ENCODE results near the gene RBM20.

The RBM20 gene

DNA sequence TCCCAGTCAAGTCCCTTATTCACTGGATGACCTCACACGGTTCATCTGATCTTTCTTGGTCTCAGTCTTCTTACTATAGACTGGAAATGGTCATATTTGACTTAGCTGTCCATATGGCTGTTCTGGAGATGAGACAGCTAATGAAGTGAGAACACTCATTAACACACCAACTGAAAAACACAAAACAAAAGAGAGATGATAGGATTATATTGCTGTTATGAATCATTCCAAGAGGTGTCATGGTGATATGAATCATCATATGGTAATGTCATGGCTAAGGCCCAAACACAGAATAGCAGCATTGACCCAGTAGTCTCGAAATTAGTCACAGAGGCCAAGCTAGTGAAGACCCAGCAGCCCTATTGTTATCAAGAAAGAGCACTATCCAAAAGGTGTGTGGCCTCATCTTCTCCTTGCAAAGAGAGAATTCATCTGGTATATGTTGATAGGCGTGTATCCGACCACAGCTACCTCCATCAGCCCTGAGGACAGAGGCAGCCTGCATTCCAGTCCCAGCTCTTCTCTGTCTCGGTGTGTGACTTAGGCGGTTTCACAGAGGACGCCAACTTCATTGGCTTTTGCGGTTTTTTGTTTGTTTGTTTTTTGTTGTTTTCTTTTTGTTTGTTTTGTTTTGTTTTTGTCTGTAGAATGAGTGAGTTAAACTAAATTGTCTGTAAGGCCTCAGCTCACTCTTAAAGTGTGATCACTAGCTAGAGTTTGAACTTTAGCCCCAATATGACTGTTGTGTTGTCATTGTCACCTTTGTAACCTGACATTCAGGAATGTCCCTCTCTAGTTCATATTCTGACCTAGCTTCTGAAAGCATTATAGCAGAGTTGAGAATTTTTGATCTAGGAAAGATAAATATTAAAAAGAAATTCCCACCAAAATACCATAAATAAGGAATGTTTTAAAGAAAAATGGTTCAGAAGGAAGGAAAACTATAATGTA, 130.2 kb downstream of the RBM20 start:
- Histone ChIP-seq H3K9me3 (ENCODE audit: severe bottlenecking) (no peaks in the 10 kb centered on the region), H3K36me3 (no peaks in the 10 kb centered on the region), H3K4me3 (ENCODE audit: low read depth, low read length) (no peak overlapping the region), H3K27me3 (ENCODE audit: insufficient read depth, low read depth, severe bottlenecking) (no peaks in the 10 kb centered on the region), H3K27ac (no peak overlapping the region)
- DNase-seq = no peak
- TF ChIP-seq, protein P1, sequence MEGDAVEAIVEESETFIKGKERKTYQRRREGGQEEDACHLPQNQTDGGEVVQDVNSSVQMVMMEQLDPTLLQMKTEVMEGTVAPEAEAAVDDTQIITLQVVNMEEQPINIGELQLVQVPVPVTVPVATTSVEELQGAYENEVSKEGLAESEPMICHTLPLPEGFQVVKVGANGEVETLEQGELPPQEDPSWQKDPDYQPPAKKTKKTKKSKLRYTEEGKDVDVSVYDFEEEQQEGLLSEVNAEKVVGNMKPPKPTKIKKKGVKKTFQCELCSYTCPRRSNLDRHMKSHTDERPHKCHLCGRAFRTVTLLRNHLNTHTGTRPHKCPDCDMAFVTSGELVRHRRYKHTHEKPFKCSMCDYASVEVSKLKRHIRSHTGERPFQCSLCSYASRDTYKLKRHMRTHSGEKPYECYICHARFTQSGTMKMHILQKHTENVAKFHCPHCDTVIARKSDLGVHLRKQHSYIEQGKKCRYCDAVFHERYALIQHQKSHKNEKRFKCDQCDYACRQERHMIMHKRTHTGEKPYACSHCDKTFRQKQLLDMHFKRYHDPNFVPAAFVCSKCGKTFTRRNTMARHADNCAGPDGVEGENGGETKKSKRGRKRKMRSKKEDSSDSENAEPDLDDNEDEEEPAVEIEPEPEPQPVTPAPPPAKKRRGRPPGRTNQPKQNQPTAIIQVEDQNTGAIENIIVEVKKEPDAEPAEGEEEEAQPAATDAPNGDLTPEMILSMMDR (IDR thresholded peaks at IDR 0.05; ENCODE audit: low read depth, low read length) = no peak

DNA sequence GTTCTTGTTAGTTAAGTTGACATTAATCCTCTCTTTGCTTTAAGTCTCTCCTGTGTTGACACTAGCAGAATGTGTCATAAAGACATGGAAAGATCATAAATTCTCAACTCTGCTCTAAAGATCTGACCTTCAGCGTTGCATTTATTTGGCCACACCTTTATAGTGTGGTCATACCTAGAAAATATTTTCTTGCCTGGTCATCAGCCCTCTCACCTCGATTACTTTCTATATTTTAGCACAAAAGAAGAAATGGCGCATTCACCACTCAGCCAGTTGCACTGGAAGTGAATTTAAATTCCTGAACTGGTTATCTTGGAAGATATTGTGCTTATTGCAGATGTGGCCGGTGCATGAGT, 130.9 kb downstream of the RBM20 start:
- no peak overlapping the region for H3K27ac ChIP-seq
- TF ChIP-seq, protein P1 (IDR thresholded peaks at IDR 0.05; ENCODE audit: low read depth, low read length) = no peak
- H3K4me3 ChIP-seq (ENCODE audit: low read depth, low read length) = no peak overlapping the region
- DNase-seq = no peak
- H3K36me3 ChIP-seq = no peaks in the 10 kb centered on the region
- H3K9me3 ChIP-seq (ENCODE audit: severe bottlenecking) = no peaks in the 10 kb centered on the region
- H3K27me3 ChIP-seq (ENCODE audit: insufficient read depth, low read depth, severe bottlenecking) = no peaks in the 10 kb centered on the region

DNA sequence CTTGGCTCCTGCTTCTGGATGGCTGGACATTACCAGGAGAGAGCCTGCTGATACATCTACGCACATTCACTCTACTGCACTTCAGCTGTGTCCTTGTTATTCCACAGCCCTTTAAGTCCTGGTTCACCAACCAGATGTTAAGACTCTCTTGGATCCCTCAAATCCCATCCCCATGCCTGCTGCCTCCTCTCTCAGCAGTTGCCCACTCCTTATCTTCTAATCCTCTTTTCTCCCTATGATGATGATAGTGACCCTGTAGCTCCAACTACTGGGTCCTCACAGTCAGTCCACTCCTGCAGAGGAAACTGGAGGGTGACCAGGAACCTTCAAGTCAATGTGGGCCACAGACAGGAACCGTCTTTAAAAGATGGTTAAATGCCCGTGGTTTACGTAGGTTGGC, 131.3 kb downstream of the RBM20 start:
- Histone ChIP-seq H3K4me3 (ENCODE audit: low read depth, low read length) (no peak overlapping the region), H3K36me3 (no peaks in the 10 kb centered on the region), H3K27ac (no peak overlapping the region), H3K9me3 (ENCODE audit: severe bottlenecking) (no peaks in the 10 kb centered on the region), H3K27me3 (ENCODE audit: insufficient read depth, low read depth, severe bottlenecking) (no peaks in the 10 kb centered on the region)
- peak; percentile 57 for DNase-seq
- TF ChIP-seq, protein P1 (IDR thresholded peaks at IDR 0.05; ENCODE audit: low read depth, low read length) = no peak

DNA sequence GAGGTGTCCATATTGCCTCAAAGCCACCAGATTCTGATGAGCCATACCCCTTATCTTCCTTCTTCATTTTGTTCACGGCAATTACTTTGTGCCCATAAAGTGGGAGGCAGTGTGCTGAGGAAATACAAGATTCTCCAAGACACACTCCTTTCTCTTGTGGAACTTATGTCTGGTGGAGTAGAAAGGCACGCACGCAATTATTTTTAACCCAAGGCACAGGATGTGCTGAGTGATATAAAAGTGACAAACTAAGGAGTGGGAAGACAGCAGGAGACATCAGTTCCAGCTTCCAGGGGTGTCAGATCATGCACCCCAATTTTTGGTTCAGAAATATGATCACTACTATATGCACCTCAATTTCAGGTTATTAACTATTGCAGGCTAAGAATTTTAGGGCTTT, 132.9 kb downstream of the RBM20 start:
- DNase-seq = no peak

DNA sequence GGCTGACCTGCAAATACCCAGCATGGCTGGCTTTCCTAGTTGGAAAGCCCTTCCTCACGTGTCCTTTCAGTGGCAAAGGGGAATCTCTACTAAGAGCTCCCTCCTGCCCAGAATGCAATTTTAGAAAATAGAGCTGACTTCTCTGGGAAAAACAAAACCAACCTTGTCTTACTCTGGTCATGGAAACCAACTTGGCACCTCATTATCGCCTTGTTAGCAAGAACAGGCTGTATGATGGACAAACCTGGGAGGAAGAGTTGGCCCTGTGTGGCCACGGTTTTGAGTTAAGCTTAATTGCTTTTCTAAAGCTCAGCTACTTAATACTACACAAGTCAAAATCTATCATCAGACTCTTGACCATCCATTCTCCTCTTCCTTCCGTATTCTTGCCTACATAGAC, 133.5 kb downstream of the RBM20 start:
- Histone ChIP-seq H3K9me3 (ENCODE audit: severe bottlenecking) (no peaks in the 10 kb centered on the region), H3K27me3 (ENCODE audit: insufficient read depth, low read depth, severe bottlenecking) (no peaks in the 10 kb centered on the region), H3K36me3 (no peaks in the 10 kb centered on the region), H3K27ac (no peak overlapping the region), H3K4me3 (ENCODE audit: low read depth, low read length) (no peak overlapping the region)
- no peak for DNase-seq
- TF ChIP-seq, protein P1 (IDR thresholded peaks at IDR 0.05; ENCODE audit: low read depth, low read length) = no peak

More for the DNA sequence above, 132.9 kb downstream of the RBM20 start:
- Histone ChIP-seq H3K9me3 (ENCODE audit: severe bottlenecking) (no peaks in the 10 kb centered on the region), H3K27ac (no peak overlapping the region), H3K27me3 (ENCODE audit: insufficient read depth, low read depth, severe bottlenecking) (no peaks in the 10 kb centered on the region), H3K36me3 (no peaks in the 10 kb centered on the region), H3K4me3 (ENCODE audit: low read depth, low read length) (no peak overlapping the region)
- TF ChIP-seq, protein P1 (IDR thresholded peaks at IDR 0.05; ENCODE audit: low read depth, low read length) = no peak

Data from WERI-Rb-1 (cell line).